Thyroid gland (tissue), 4 donors: Measurements from ENCODE around the gene MEGF10. TPM values are rescaled to one million over a fixed set of nuclear protein-coding genes. Genes with fewer than 3 reads are reported as not detected.
"Not testable (repeated sequence)": the region's sequence is repeated elsewhere in the genome, so short reads cannot be mapped to it uniquely, and the experiment has no call there.

ENCODE experiments used
- DNase-seq, 2 donors: peaks; one replicate each; pipeline ENCODE4 v3.0.0-alpha.2; 2019
- H3K27ac ChIP-seq, 3 donors: fragments of 200-600 bp; sonication (generic); 1 replicate in 2 of 3; 2 replicates in 1 of 3; pipeline ENCODE4 v1.5.1; 2016 to 2019; ENCODE audit warnings: mild to moderate bottlenecking in 1 of 3, moderate library complexity in 1 of 3
- H3K27me3 ChIP-seq: fragments of 200-600 bp; sonication (generic); one replicate; pipeline ENCODE4 v1.5.1; 2019
- H3K36me3 ChIP-seq, 2 donors: fragments of 200-600 bp; sonication (generic); one replicate each; pipeline ENCODE4 v1.5.1; 2016 to 2019
- H3K4me1 ChIP-seq, 2 donors: fragments of 200-600 bp; sonication (generic); one replicate each; pipeline ENCODE4 v1.5.1; 2017 to 2019
- H3K4me3 ChIP-seq, 3 donors: fragments of 200-600 bp; sonication (generic); replicated peaks in 1 of 3; 1 replicate in 2 of 3; 2 replicates in 1 of 3; pipeline ENCODE4 v1.5.1; 2016; ENCODE audit warnings: mild to moderate bottlenecking in 1 of 3
- H3K9me3 ChIP-seq: fragments of 200-600 bp; sonication (generic); one replicate; pipeline ENCODE4 v1.5.1; 2017
- POLR2A ChIP-seq, 2 donors: fragments of 450-650 bp; IDR thresholded peaks; one replicate each; pipeline ENCODE4 v1.6.1; 2017; ENCODE audit warnings: antibody characterized with exemption in 2 of 2, mild to moderate bottlenecking in 2 of 2, moderate library complexity in 1 of 2
- WGBS, 2 donors: methylation state at CpG; one replicate each; pipeline ENCODE4 v1.1.5; 2017; 5-methylcytosine and 5-hydroxymethylcytosine counted together
- intact Hi-C: fragments of 100-400 bp; cut with DNase I; formaldehyde crosslinking; loops from one replicate; pipeline ENCODE4 v1.15.1; 2023
- total RNA-seq, 4 donors: library from RNA; depleted of rRNA; stranded (reverse); fragments of >200 nt; gene quantifications; one replicate each; pipeline ENCODE4 v1.2.3, GENCODE V29; 2016
- TF ChIP-seq, protein P1 (sequence below), 6 experiments: fragments of 200-600 bp in 3 of 6; fragments of 450-650 bp in 3 of 6; sonication (generic) in 3 of 6; IDR thresholded peaks; one replicate each; pipeline ENCODE4 v1.5.1; 2016 to 2019; ENCODE audit warnings: antibody characterized with exemption in 6 of 6, mild to moderate bottlenecking in 2 of 6, inconsistent platforms in 1 of 6, moderate library complexity in 1 of 6

MEGF10 gene
- total RNA-seq, 4 donors from 2014 or later = under 0.01 to 2.3 (median 0.42) TPM; not detected in 1

DNA sequence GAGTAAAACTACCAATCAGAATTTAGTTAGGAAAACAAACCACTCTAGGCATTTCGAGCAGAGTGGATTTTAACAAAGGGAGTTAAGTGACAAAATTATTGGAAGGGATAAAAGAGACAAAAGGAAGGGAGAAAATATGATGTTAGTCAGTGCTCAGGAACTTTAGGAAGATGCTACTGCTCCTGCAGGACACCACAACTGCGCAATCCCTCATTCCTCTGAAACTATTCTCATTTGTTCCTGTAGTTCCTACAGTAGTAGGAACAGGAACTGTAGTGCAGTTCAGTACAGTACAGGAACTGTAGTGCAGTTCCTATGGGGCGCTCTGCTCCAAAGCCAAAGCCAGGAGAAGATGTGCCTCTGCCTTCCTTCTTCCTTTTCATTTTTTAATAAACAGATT is 29.9 kb upstream of the MEGF10 start:
- Histone ChIP-seq H3K27ac (no peak overlapping the region), H3K9me3 (no peaks in the 10 kb centered on the region), H3K27me3 (no peaks in the 10 kb centered on the region), H3K4me3 (no peak overlapping the region), H3K4me1 (no peaks in the 10 kb centered on the region), H3K36me3 (no peaks in the 10 kb centered on the region)
- no peak for DNase-seq
- intact Hi-C loops = no loop called here
- WGBS, 2 donors = 82 to 83% methylated on average over 3 of the region's 3 CpGs
- no peak for TF ChIP-seq POLR2A (IDR thresholded peaks at IDR 0.05)
- TF ChIP-seq, protein P1, sequence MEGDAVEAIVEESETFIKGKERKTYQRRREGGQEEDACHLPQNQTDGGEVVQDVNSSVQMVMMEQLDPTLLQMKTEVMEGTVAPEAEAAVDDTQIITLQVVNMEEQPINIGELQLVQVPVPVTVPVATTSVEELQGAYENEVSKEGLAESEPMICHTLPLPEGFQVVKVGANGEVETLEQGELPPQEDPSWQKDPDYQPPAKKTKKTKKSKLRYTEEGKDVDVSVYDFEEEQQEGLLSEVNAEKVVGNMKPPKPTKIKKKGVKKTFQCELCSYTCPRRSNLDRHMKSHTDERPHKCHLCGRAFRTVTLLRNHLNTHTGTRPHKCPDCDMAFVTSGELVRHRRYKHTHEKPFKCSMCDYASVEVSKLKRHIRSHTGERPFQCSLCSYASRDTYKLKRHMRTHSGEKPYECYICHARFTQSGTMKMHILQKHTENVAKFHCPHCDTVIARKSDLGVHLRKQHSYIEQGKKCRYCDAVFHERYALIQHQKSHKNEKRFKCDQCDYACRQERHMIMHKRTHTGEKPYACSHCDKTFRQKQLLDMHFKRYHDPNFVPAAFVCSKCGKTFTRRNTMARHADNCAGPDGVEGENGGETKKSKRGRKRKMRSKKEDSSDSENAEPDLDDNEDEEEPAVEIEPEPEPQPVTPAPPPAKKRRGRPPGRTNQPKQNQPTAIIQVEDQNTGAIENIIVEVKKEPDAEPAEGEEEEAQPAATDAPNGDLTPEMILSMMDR (IDR thresholded peaks at IDR 0.05) = no peak

DNA sequence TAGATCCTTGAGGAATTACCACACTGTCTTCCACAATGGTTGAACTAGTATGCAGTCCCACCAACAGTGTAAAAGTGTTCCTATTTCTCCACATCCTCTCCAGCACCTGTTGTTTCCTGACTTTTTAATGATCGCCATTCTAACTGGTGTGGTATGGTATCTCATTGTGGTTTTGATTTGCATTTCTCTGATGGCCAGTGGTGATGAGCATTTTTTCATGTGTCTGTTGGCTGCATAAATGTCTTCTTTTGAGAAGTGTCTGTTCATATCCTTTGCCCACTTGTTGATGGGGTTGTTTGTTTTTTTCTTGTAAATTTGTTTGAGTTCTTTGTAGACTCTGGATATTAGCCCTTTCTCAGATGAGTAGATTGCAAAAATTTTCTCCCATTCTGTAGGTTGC is 25.1 kb upstream of the MEGF10 start:
- WGBS, 2 donors = 95 to 96% methylated on average over 1 of the region's 1 CpG
- intact Hi-C loops = not testable (repeated sequence)

GRCh38 chr5:127268342-127268741 is 22.3 kb upstream of the MEGF10 start:
- DNase-seq, intact Hi-C loops, H3K27me3 ChIP-seq, H3K27ac ChIP-seq, H3K4me1 ChIP-seq, H3K4me3 ChIP-seq, H3K9me3 ChIP-seq, H3K36me3 ChIP-seq: not testable (repeated sequence)
- 54 to 55% methylated on average over 9 of the region's 9 CpGs for WGBS, 2 donors

More for the DNA sequence above, 25.1 kb upstream of the MEGF10 start:
- not testable (repeated sequence) for H3K4me1 ChIP-seq, H3K27ac ChIP-seq, H3K9me3 ChIP-seq, DNase-seq, H3K27me3 ChIP-seq, H3K4me3 ChIP-seq, H3K36me3 ChIP-seq

DNA sequence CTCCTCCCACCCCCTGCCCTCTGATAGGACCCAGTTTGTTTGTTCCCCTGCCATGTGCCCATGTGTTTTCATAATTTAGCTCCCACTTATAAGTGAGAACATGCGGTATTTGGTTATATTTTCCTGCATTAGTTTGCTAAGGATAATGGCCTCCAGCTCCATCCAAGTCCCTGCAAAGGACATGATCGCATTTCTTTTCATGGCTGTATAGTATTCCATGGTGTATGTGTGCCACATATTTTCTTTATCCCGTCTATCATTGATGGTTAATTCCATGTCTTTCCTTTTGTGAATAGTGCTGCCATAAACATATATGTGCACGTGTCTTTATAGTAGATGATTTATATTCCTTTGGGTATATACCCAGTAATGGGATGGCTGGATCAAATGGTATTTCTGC is 19.9 kb upstream of the MEGF10 start:
- H3K4me1 ChIP-seq, intact Hi-C loops, H3K4me3 ChIP-seq, H3K9me3 ChIP-seq, H3K27ac ChIP-seq, H3K36me3 ChIP-seq, DNase-seq, H3K27me3 ChIP-seq: not testable (repeated sequence)
- WGBS, 2 donors = 94 to 96% methylated on average over 4 of the region's 4 CpGs

DNA sequence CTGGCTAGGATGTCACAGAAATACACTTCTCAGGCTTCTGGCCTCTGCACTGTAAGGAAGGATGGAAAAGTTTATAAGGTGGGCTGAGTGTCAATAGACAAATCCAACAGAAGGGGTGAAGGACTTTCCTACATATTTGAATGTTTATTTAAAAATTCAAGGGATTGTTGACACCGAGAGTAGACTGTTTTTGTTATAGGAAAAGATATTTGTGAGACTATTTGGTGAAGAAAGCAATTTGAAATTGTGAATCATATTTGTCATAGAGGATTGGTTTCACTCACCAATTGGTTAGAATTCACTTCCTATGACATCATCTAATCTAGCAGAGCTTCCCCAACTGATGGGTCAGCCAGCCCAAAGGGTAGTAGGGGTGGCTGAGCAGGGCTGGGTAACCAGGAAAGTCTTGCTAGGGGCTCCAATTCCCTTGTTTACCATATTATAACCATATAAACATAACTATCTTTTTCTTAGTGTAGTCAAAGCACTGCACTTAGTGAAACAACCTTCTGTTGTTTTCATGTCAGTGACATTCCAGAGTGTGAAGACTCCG is 14.9 kb upstream of the MEGF10 start:
- intact Hi-C loops = no loop called here
- H3K27ac ChIP-seq = no peak overlapping the region
- 69 to 71% methylated on average over 2 of the region's 2 CpGs for WGBS, 2 donors

DNA sequence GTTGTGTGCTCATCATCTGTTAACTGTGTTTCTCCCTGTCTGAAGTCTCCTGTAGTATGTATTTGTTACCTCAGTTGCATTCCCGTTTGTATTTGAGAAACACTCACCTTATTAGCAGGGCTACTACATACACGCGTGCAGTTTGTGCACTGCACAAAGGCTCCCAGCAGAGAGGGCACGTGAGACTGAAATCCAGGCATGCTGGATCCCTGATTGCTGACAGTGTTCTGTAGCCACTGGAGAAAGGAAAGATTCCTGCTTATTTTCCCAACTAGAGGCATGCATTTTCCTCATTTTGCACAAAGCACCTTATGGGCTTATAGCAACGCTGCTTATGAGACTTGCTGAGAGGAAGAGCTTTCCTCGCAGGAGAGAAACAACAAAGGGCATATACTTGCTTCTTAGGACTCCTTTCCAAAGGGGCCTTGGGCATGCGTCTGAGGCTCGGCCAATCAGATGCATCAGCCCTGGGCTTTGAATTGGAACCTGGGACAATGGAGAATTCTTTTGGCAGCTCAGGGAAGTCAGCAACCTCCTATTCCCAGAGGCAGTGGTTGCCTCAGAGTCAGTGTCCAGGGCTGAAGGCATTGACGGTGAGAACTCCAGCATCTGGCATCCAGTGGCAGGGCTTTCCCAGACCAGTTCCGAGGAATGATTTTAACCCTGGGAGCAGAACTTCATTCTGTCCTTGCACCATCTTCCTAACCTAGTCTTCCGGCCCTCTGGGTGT is 9.9 kb upstream of the MEGF10 start:
- H3K4me3 ChIP-seq = no peak overlapping the region
- 68 to 75% methylated on average over 11 of the region's 11 CpGs for WGBS, 2 donors
- no peaks in the 10 kb centered on the region for H3K36me3 ChIP-seq
- no peaks in the 10 kb centered on the region for H3K4me1 ChIP-seq
- DNase-seq = no peak
- intact Hi-C loops = no loop called here
- TF ChIP-seq, protein P1 (IDR thresholded peaks at IDR 0.05) = no peak
- TF ChIP-seq POLR2A (IDR thresholded peaks at IDR 0.05) = no peak
- H3K9me3 ChIP-seq = no peaks in the 10 kb centered on the region
- no peaks in the 10 kb centered on the region for H3K27me3 ChIP-seq
- no peak overlapping the region for H3K27ac ChIP-seq

More for the DNA sequence above, 14.9 kb upstream of the MEGF10 start:
- DNase-seq = no peak
- Histone ChIP-seq H3K27me3 (no peaks in the 10 kb centered on the region), H3K9me3 (no peaks in the 10 kb centered on the region), H3K36me3 (no peaks in the 10 kb centered on the region), H3K4me3 (no peak overlapping the region), H3K4me1 (no peaks in the 10 kb centered on the region)
- TF ChIP-seq, protein P1 (IDR thresholded peaks at IDR 0.05) = no peak
- no peak for TF ChIP-seq POLR2A (IDR thresholded peaks at IDR 0.05)
